B cell (primary cell): Measurements from ENCODE around the gene AURKAIP1. TPM values are rescaled to one million over a fixed set of nuclear protein-coding genes. Genes with fewer than 3 reads are reported as not detected.
"Not testable (repeated sequence)": the region's sequence is repeated elsewhere in the genome, so short reads cannot be mapped to it uniquely, and the experiment has no call there.

Source experiments
- ATAC-seq: fragments of 200-7000 bp; cut with Tn5 transposase; one replicate; pipeline ENCODE4 v1.10.0; 2021; ENCODE audit warnings: low read depth, mild to moderate bottlenecking, moderate number of reproducible peaks, moderate library complexity
- CTCF ChIA-PET: fragments of 350-600 bp; sonication (Branson Sonifier 250); formaldehyde crosslinking; loops from one replicate; lab custom pipeline; 2021; ENCODE audit warnings: antibody characterized with exemption, inconsistent platforms; lab: Charles Lee
- POLR2A ChIA-PET: fragments of 350-600 bp; sonication (Branson Sonifier 250); formaldehyde crosslinking; loops from one replicate; lab custom pipeline; 2021; ENCODE audit warnings: antibody characterized with exemption; lab: Charles Lee
- DNase-seq: peaks from one replicate; pipeline ENCODE4 v3.0.0; 2013
- H2AFZ ChIP-seq: 2 replicates; pipeline ENCODE4 v1.6.1; 2012; ENCODE audit warnings: mild to moderate bottlenecking, low read depth, low read length; ENCODE audit not compliant: insufficient read depth, poor library complexity, severe bottlenecking
- H3K27ac ChIP-seq, 2 donors: 1 replicate in 1 of 2; 2 replicates in 1 of 2; pipeline ENCODE4 v1.5.1; 2012 to 2013; ENCODE audit warnings: low read length in 2 of 2, mild to moderate bottlenecking in 2 of 2, moderate library complexity in 1 of 2
- H3K27me3 ChIP-seq, 4 experiments: fragments of 200-600 bp in 1 of 4; sonication (generic) in 1 of 4; replicated peaks in 1 of 4; 1 replicate in 2 of 4; 2 replicates in 2 of 4; pipeline versions ENCODE4 v1.6.1 to v1.7.0; 2013 to 2016; ENCODE audit warnings: low read length in 3 of 4, mild to moderate bottlenecking in 2 of 4, mixed read lengths in 1 of 4, moderate library complexity in 1 of 4; ENCODE audit not compliant: insufficient read depth in 4 of 4, control insufficient read depth in 3 of 4; ENCODE audit errors: control extremely low read depth in 1 of 4
- H3K36me3 ChIP-seq, 2 experiments: replicated peaks in 1 of 2; 1 replicate in 1 of 2; 2 replicates in 1 of 2; pipeline versions ENCODE4 v1.6.1 to v1.7.1; 2013; ENCODE audit warnings: low read length in 1 of 2; ENCODE audit not compliant: insufficient read depth in 2 of 2, control insufficient read depth in 1 of 2; ENCODE audit errors: control extremely low read depth in 1 of 2, extremely low read depth in 1 of 2
- H3K4me1 ChIP-seq, 2 donors: fragments of 200-600 bp in 1 of 2; sonication (generic) in 1 of 2; 1 replicate in 1 of 2; 2 replicates in 1 of 2; pipeline versions ENCODE4 v1.5.1 to v1.6.1; 2013 to 2017; ENCODE audit warnings: low read length in 2 of 2; ENCODE audit not compliant: control insufficient read depth in 2 of 2, insufficient read depth in 2 of 2
- H3K4me2 ChIP-seq: replicated peaks from 2 replicates; pipeline ENCODE3; 2012; ENCODE audit warnings: mild to moderate bottlenecking, low read depth, low read length; ENCODE audit not compliant: poor library complexity, severe bottlenecking
- H3K4me3 ChIP-seq, 5 experiments: fragments of 200-600 bp in 1 of 5; sonication (generic) in 1 of 5; 1 replicate in 3 of 5; 2 replicates in 2 of 5; pipeline versions ENCODE4 v1.5.1 to v1.7.0; 2011 to 2016; ENCODE audit warnings: low read length in 4 of 5, mild to moderate bottlenecking in 4 of 5, low read depth in 2 of 5, control low read depth in 1 of 5, moderate library complexity in 1 of 5; ENCODE audit not compliant: insufficient read depth in 1 of 5; ENCODE audit errors: control extremely low read depth in 1 of 5, extremely low read depth in 1 of 5
- H3K79me2 ChIP-seq: fragments of 200-600 bp; sonication (generic); one replicate; pipeline ENCODE4 v1.6.0; 2016; ENCODE audit warnings: low read length; ENCODE audit not compliant: control insufficient read depth, insufficient read depth
- H3K9ac ChIP-seq: fragments of 200-600 bp; sonication (generic); 2 replicates; pipeline ENCODE4 v1.6.1; 2017; ENCODE audit warnings: mild to moderate bottlenecking, low read length, moderate library complexity
- H3K9me3 ChIP-seq, 3 donors: one replicate each; pipeline versions ENCODE4 v1.6.1 to v1.7.1; 2013; ENCODE audit warnings: low read length in 2 of 3; ENCODE audit not compliant: control insufficient read depth in 2 of 3, insufficient read depth in 1 of 3; ENCODE audit errors: control extremely low read depth in 1 of 3
- H4K20me1 ChIP-seq: 2 replicates; pipeline ENCODE4 v1.6.0; 2012; ENCODE audit warnings: mild to moderate bottlenecking, low read length; ENCODE audit not compliant: insufficient read depth, control insufficient read depth, poor library complexity, severe bottlenecking
- H3K27ac Mint-ChIP-seq: one replicate; pipeline ENCODE4 v1.8.0; 2021; ENCODE audit warnings: mixed read lengths
- H3K27me3 Mint-ChIP-seq: one replicate; pipeline ENCODE4 v1.8.0; 2021; ENCODE audit warnings: mixed read lengths
- H3K4me1 Mint-ChIP-seq: one replicate; pipeline ENCODE4 v1.8.0; 2021; ENCODE audit warnings: mixed read lengths
- H3K4me3 Mint-ChIP-seq: one replicate; pipeline ENCODE4 v1.8.0; 2021; ENCODE audit warnings: mixed read lengths
- H3K9me3 Mint-ChIP-seq: one replicate; pipeline ENCODE4 v1.8.0; 2022; ENCODE audit warnings: mixed read lengths; ENCODE audit not compliant: insufficient read depth
- EZH2 ChIP-seq: IDR thresholded peaks from 2 replicates; pipeline ENCODE4 v1.6.1; 2012; ENCODE audit warnings: borderline replicate concordance, low read depth, mild to moderate bottlenecking, moderate library complexity, low read length; ENCODE audit not compliant: insufficient read depth, poor library complexity, severe bottlenecking
- WGBS: methylation state at CpG from one replicate; pipeline ENCODE4 v1.1.5; 2013; ENCODE audit warnings: missing lambda C conversion rate; ENCODE audit not compliant: insufficient coverage; 5-methylcytosine and 5-hydroxymethylcytosine counted together
- intact Hi-C: fragments of 100-400 bp; cut with micrococcal nuclease; formaldehyde crosslinking; loops from one replicate; pipeline ENCODE4 v1.10.0; 2022
- polyA plus RNA-seq: library from polyadenylated mRNA; depleted of rRNA; stranded (reverse); fragments of >200 nt; gene quantifications from 2 replicates; pipeline ENCODE4 v1.2.3, GENCODE V29; 2012
- total RNA-seq, 2 donors: library from RNA; stranded (reverse); fragments of 120-200 nt in 1 of 2; gene quantifications; 1 replicate in 1 of 2; 2 replicates in 1 of 2; pipeline versions ENCODE4 v1.2.3 to v1.2.4, GENCODE V29; 2013 to 2022
- TF ChIP-seq, protein P1 (sequence below): fragments of 200-600 bp; IDR thresholded peaks from one replicate; pipeline ENCODE4 v1.8.0; 2022; ENCODE audit warnings: antibody characterized with exemption, mild to moderate bottlenecking

AURKAIP1 gene
- total and polyA plus RNA-seq, 2 donors (not counting 1 experiment from before 2014, with no cell fraction given), result 61.1 to 61.7 TPM

DNA sequence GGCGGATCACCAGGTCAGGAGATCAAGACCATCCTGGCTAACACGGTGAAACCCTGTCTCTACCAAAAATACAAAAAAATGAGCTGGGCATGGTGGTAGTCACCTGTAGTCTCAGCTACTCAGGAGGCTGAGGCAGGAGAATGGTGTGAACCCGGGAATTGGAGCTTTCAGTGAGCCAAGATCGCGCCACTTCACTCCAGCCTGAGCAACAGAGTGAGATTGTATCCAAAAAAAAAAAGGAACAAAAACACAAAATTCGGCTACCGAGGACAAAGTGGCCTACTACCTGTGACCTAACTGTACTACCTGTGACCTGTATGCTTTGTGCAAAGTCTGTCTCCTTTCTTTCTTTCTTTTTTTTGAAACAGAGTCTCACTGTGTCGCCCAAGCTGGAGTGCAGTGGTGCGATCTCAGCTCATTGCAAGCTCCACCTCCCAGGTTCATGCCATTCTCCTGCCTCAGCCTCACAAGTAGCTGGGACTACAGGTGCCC is 27.9 kb upstream of the AURKAIP1 start:
- intact Hi-C loops, H3K4me2 ChIP-seq, H3K9ac ChIP-seq, H3K27me3 Mint-ChIP-seq, H3K9me3 ChIP-seq, H3K4me3 Mint-ChIP-seq, H3K27ac Mint-ChIP-seq, ATAC-seq, DNase-seq, H3K27me3 ChIP-seq, H3K9me3 Mint-ChIP-seq, H3K27ac ChIP-seq, CTCF ChIA-PET, H3K4me3 ChIP-seq, H2AFZ ChIP-seq: not testable (repeated sequence)
- peaks cover 27% of the 10 kb centered on the region for H4K20me1 ChIP-seq
- peaks cover 63% of the 10 kb centered on the region for H3K79me2 ChIP-seq
- H3K36me3 ChIP-seq, result peaks cover 0 to 40% of the 10 kb centered on the region in 2 experiments
- peaks cover 33 to 39% of the 10 kb centered on the region in 2 donors for H3K4me1 ChIP-seq
- peaks cover 51% of the 10 kb centered on the region for H3K4me1 Mint-ChIP-seq
- WGBS, result 97% methylated on average over 9 of the region's 9 CpGs
- POLR2A ChIA-PET, result interaction anchor here (0.6 kb wide), 1 partner anchor 30 kb away, joined by 3 read pairs; no protein-coding TSS in a partner anchor

DNA sequence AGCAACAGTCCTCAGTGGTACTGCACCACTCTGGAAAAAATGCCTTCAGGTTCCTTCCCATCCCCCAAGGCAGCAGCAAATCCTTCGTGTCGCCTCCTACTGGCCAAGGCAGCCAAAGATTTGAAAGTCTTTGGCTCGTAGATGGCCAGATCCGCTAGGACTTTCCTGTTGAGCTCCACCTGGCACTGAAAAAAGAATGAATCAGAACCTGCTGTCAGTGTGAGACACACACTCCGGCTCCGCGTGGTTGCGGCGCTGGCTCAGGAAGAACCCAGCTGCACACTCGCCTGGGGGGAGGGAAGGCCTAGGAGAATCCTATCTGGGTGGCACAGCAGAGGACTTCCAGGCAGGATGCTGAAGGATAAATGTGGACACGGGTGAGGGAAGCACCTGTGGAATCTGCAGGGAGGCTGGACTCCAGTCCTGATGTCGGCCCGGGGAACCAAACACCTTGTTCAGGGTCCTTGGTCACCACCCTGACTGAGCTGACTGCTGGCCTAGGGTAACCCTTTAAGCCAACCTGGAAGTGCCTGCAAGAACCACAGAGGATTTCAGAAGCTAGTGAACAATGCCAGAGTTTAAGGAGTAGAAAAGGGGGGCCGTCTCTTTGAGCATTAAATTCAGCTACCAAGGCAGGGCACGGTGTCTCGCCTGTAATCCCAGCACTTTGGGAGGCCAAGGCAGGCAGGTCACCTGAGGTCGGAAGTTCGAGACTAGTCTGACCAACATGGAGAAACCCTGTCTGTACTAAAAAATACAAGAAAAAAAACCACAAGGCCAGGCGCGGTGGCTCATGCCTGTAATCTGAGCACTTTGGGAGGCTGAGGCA is 27.3 kb upstream of the AURKAIP1 start:
- H3K4me3 Mint-ChIP-seq, result peak overlapping the region; percentile 94
- Histone ChIP-seq H3K27ac (no peak overlapping the region), H3K4me1 (peaks cover 34 to 41% of the 10 kb centered on the region in 2 donors), H3K79me2 (peaks cover 63% of the 10 kb centered on the region), H3K9me3 (no peaks in the 10 kb centered on the region), H2AFZ (no peak overlapping the region), H3K9ac (no peak overlapping the region), H4K20me1 (peaks cover 25% of the 10 kb centered on the region), H3K27me3 (no peaks in the 10 kb centered on the region), H3K36me3 (peaks cover 0 to 47% of the 10 kb centered on the region in 2 experiments), H3K4me3 (no peak overlapping the region), H3K4me2 (no peak overlapping the region)
- peak; percentile 47 for DNase-seq
- CTCF ChIA-PET, result no interaction called here
- ATAC-seq, result no peak
- peaks cover 54% of the 10 kb centered on the region for H3K4me1 Mint-ChIP-seq
- intact Hi-C loops, result no loop called here
- WGBS, result 95% methylated on average over 17 of the region's 20 CpGs
- TF ChIP-seq, protein P1, sequence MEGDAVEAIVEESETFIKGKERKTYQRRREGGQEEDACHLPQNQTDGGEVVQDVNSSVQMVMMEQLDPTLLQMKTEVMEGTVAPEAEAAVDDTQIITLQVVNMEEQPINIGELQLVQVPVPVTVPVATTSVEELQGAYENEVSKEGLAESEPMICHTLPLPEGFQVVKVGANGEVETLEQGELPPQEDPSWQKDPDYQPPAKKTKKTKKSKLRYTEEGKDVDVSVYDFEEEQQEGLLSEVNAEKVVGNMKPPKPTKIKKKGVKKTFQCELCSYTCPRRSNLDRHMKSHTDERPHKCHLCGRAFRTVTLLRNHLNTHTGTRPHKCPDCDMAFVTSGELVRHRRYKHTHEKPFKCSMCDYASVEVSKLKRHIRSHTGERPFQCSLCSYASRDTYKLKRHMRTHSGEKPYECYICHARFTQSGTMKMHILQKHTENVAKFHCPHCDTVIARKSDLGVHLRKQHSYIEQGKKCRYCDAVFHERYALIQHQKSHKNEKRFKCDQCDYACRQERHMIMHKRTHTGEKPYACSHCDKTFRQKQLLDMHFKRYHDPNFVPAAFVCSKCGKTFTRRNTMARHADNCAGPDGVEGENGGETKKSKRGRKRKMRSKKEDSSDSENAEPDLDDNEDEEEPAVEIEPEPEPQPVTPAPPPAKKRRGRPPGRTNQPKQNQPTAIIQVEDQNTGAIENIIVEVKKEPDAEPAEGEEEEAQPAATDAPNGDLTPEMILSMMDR, result peak; percentile 38
- TF ChIP-seq EZH2, result no peak
- POLR2A ChIA-PET, result interaction anchor here (0.6 kb wide), 1 partner anchor 29 kb away, joined by 3 read pairs; no protein-coding TSS in a partner anchor
- peak overlapping the region; percentile 71 for H3K27ac Mint-ChIP-seq
- no peaks in the 10 kb centered on the region for H3K9me3 Mint-ChIP-seq
- no peaks in the 10 kb centered on the region for H3K27me3 Mint-ChIP-seq
